HG03135 (cell line): Measurements from ENCODE around the gene KCNJ18.
"Not testable (repeated sequence)": the region's sequence is repeated elsewhere in the genome, so short reads cannot be mapped to it uniquely, and the experiment has no call there.

Experiments used
- ATAC-seq: cut with Tn5 transposase; IDR thresholded peaks from one replicate; pipeline ENCODE4 v1.9.1; 2021; ENCODE audit warnings: mild to moderate bottlenecking, moderate library complexity; ENCODE audit not compliant: unreplicated experiment

Gene KCNJ18

DNA sequence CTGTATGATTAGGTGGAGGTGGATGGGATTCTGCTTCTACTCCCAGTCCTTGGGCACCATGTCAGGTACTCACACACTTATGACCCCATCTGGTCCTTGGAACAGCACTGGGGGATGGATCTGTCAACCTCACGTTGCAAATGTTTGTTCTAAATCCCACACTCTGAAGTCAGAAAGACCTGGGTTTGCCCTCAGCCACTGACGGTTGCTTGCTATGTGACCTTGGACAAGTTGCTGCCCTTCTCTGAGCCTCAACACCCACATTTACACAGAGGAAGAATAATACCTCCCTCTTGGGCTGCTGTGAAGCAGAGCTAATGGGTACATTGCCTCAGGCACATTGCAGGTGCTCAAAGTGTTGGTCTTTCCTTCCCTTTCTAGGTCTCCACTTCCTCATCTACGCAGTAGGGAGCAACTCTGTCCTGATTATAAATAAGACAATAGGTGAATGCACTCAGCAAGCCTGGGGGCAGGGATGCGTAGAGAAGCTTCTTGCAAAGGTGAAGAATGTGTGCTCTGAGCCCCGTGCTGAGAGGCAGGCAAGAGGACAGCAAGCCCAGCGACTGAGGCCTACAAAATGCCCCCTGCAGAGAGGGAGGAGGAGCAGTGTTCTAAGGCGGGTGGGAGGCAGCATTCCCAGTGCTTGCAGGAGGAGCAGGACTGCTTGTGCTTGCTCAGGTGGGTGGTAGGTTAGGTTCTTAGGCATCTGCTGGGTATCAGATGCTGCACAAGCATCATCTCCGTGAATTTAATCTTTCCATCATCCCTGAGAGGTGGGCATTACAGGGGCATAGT is 21.8 kb upstream of the KCNJ18 start:
- ATAC-seq, result not testable (repeated sequence)

DNA sequence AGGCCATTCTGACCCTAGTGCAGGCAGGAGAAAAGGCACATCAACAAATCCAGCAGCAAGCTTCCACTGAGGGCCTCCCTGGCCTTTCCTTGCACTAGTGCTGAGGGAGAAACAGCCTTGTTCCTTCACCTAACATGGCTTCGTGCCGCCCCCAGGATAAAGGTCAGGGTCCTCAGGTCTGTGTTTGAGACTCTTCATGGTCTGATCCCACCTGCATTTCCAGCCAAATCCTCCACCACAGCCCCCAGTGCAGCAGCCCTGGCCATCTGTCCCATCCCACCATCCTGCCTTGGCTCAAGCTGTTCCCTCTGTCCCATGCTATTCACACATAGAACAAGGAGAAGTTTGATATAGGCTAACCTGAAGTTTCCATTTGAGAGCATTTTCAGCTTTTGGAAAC is 20.9 kb upstream of the KCNJ18 start:
- not testable (repeated sequence) for ATAC-seq

- ATAC-seq, result not testable (repeated sequence)
These were observed 20.5 kb upstream of the KCNJ18 start for GRCh38 chr17:21671871-21672270.

DNA sequence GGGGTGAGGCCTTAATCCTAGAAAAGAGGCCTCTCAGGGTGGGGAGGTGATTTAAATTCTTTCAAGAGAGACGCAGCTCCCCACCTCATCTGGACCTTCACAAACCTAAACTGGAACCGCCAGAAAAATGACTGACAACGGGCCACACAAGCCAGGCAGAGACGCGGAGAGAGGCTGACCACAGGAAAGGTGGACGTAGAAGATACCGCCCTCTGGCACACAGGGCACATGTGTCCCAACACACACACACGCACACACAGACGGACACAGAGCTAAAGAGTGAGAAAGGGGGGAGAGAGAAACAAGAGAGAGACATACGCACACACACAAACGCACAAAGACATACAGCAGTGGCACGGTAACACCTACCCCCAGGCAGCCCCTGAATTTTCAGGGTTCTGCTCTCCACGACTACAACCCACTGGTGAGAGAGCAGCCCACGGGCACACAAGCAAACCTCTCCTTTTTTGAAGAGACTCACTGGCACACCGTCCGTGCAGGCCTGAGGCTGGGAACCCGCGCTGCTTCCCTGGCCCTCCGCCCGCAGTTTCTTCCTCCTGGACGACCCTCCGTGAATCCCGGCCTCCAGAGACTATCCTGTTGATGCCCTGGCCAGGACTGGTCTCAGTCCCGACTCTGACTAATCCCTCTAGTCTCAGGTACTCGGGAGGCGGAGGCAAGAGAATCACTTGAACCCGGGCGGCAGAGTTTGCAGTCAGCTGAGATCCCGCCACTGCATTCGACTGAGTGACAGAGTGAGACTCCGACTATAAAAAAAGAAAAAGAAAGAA is 18.7 kb upstream of the KCNJ18 start:
- not testable (repeated sequence) for ATAC-seq

DNA sequence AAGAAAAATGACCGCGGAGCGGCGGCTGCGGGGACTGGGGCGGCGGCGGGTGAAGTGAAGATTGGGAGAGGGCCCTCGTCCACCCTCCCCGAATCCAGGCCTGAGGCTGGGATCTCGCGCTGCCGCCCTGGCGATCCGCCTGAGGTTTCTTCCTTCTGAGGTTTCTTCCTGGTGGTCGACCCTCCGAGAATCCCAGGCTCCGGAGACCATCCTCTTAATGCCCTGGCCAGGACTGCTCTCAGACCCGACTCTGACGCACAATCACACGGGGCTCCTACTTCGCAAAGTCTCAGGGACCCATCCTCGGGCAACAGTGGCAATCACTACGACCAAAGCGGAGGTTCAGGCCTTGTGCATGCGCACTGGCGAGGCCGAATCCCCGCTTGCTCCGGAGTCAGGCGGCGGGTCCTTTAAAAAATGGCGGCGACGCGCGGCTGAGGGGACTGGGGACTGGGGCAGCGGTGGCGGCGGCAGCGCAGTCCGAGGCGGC is 18.0 kb upstream of the KCNJ18 start:
- ATAC-seq, result no peak

- not testable (repeated sequence) for ATAC-seq
These were observed 17.2 kb upstream of the KCNJ18 start for GRCh38 chr17:21674891-21675738.

DNA sequence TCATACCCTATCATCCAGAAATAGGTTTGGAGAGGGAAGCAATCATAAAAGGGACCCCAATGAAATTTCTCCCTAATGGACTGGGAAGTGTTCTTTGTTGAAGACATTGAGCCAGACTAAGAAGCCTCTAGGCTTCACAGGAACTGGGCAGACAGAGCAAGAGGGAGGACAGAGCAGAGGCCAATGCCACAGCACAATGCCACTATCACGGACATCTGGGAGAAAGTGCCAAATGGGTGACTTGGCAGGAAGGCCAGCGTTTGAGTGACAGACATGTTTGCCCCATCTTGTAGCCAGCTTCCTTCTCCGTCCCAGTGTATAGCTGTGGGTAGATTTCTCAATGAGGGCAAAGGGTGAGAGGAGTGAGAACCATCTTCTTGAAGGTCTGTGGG is 16.6 kb upstream of the KCNJ18 start:
- ATAC-seq, result not testable (repeated sequence)

GRCh38 chr17:21676281-21677111 is 15.8 kb upstream of the KCNJ18 start:
- no peak for ATAC-seq

- no peak for ATAC-seq
These were observed 15.0 kb upstream of the KCNJ18 start for GRCh38 chr17:21677126-21677910.

DNA sequence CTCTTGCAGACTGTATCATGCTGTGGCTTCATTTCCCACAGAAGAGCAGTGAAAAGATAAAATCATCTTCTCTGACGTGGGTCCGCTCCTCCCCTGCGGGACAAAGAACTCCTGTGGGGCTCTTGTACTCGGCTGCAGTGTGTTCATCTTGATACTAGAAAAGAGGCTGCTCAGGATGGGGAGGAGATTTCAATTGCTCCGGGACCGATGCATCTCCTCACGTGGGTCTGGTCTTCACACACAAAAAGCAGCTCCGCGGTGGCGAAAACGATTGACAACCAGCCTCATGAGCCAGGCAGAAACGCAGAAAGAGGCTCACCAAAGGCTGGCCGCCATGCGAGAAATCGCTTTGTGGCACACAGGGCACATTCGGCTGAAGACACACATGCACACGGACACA is 14.4 kb upstream of the KCNJ18 start:
- no peak for ATAC-seq

DNA sequence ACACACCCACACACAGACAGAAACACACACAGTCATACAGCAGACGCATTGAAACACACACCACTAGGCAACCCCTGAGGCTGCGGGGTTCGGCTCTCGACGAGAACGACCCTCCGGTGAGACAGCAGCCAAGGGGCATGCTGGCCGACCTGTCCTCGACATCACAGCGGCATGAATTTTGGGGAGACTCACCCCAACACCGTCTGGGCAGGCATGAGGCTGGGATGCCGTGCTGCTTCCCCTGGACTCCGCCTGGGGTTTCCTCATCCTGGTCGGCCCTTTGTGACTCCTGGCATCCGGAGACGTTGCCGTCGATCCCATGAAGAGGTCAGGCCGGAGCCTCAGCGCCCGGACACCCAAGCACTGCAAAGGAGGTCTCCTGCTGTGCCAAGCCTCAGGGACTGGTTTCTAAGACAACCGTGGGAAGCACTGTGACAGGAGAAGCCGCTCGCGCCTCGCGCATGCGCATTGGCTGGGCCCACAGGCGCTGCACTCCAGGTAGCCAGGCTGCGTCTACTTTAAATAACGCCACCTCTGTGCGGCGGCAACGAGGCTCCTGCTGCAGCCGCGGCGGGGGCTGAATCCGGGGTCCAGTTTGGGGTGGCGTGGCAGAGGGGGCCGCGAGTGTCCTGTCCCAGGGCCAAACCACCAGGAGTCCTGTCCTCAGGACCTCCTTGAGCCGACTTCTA is 13.8 kb upstream of the KCNJ18 start:
- ATAC-seq, result no peak

DNA sequence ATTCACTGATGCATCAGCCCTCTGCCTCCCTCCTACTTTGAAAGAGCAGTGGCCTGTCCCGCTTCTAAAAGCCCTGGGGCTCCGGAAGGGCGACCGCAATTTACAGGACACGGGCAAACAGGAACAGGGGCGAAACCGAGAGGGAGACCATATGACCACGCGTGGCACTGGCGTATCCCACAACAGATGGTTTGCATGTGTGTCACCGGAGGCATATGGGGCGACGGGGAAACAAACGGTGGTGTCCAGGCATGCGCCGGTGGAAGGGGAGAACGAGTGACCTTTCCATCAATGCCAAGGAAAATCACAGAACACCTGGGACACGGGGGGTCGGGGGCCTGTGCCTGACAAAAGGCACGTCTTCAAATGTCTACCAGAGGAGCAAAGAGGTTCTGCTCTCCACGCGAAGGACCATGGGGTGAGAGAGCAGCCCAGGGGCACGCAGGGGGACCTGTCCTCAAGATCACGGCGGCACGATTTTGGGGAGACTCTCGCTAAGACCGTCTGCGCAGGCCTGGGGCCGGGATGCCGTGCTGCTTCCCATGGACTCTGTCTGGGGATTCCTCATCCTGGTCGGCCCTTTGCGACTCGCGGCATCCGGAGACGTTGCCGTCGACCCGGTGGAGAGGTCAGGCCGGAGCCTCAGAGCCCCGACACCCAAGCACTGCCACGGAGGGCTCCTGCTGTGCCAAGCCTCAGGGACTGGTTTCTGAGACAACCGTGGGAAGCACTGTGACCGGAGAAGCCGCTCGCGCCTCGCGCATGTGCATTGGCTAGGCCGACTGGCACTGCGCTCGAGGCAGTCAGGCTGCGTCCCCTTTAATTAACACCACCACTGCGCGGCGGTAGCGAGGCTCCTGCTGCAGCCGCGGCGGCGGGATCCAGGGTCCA is 12.8 kb upstream of the KCNJ18 start:
- ATAC-seq, result no peak

DNA sequence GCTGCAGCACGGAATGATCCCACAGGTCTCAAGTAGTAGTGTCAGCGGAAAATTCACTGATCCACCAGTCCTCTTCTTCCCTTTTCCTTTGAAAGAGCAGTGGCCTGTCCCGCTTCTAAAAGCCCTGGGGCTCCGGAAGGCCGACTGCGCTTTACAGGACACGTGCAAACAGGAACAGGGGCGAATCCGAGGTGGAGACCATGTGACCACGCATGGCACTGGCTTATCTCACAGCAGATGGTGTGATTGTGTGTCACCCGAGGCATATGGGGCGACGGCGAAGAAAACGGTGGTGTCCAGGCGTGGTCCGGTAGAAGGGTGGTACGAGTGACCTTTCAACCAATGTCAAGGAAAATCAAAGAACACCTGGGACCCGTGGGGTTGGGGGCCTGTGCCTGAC is 12.0 kb upstream of the KCNJ18 start:
- no peak for ATAC-seq

DNA sequence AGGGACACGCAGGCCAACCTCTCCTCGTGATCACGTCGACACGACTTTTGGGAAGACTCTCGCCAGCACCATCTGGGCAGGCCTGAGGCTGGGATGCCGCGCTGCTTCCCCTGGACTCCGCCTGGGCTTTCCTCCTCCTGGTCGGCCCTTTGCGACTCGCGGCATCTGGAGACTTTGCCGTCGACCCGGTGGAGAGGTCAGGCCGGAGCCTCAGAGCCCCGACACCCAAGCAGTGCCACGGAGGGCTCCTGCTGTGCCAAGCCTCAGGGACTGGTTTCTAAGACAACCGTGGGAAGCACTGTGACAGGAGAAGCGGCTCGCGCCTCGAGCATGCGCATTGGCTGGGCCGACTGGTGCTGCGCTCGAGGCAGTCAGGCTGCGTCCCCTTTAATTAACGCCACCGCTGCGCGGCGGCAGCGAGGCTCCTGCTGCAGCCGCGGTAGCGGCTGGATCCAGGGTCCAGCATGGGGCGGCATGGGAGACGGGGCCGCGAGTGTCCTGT is 11.4 kb upstream of the KCNJ18 start:
- ATAC-seq, result not testable (repeated sequence)

DNA sequence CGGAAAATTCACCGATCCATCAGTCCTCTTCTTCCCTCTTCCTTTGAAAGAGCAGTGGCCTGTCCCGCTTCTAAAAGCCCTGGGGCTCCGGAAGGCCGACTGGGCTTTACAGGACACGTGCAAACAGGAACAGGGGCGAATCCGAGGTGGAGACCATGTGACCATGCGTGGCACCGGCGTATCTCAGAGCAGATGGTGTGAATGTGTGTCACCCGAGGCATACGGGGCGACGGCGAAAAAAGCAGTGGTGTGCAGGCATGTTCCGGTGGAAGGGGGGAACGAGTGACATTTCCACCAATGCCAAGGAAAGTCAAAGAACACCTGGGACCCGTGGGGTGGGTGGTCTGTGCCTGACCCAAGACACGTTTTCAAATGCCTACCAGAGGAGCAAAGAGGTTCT is 10.7 kb upstream of the KCNJ18 start:
- not testable (repeated sequence) for ATAC-seq

DNA sequence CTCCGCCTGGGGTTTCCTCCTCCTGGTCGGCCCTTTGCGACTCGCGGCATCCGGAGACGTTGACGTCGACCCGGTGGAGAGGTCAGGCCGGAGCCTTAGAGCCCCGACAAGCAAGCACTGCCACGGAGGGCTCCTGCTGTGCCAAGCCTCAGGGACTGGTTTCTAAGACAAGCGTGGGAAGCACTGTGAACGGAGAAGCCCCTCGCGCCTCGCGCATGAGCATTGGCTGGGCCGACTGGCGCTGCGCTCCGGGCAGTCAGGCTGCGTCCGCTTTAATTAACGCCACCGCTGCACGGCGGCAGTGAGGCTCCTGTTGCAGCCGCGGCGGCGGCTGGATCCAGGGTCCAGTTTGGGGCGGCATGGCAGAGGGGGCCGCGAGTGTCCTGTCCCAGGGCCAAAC is 10.2 kb upstream of the KCNJ18 start:
- not testable (repeated sequence) for ATAC-seq

- not testable (repeated sequence) for ATAC-seq
These were observed 9.1 kb upstream of the KCNJ18 start for GRCh38 chr17:21683142-21683712.
